Hepatocyte (in vitro differentiated cells): ENCODE results near the gene SOS1. TPM values are rescaled to one million over a fixed set of nuclear protein-coding genes. Genes with fewer than 3 reads are reported as not detected.

Experiments
- DNase-seq: peaks from one replicate; pipeline ENCODE4 v3.0.0-alpha.2; 2016; ENCODE audit warnings: low spot score
- H2AFZ ChIP-seq: fragments of 200-600 bp; sonication (generic); 2 replicates; pipeline ENCODE4 v1.6.0; 2016; ENCODE audit warnings: antibody characterized with exemption, mild to moderate bottlenecking
- H3K27ac ChIP-seq: fragments of 200-600 bp; sonication (generic); 2 replicates; pipeline ENCODE4 v1.5.1; 2016; ENCODE audit warnings: mild to moderate bottlenecking
- H3K27me3 ChIP-seq: fragments of 200-600 bp; sonication (generic); 2 replicates; pipeline ENCODE4 v1.6.1; 2016
- H3K36me3 ChIP-seq: fragments of 200-600 bp; sonication (generic); replicated peaks from 2 replicates; pipeline ENCODE4 v1.5.1; 2016; ENCODE audit warnings: low read depth; ENCODE audit not compliant: insufficient read depth
- H3K4me1 ChIP-seq: fragments of 200-600 bp; sonication (generic); 2 replicates; pipeline ENCODE4 v1.5.1; 2016; ENCODE audit warnings: mild to moderate bottlenecking, moderate library complexity; ENCODE audit not compliant: insufficient read depth
- H3K4me2 ChIP-seq: fragments of 200-600 bp; sonication (generic); 2 replicates; pipeline ENCODE4 v1.6.0; 2016
- H3K4me3 ChIP-seq: fragments of 200-600 bp; sonication (generic); 2 replicates; pipeline ENCODE4 v1.5.1; 2016; ENCODE audit warnings: mild to moderate bottlenecking
- H3K79me2 ChIP-seq: fragments of 200-600 bp; sonication (generic); 2 replicates; pipeline ENCODE4 v1.6.0; 2017; ENCODE audit warnings: mild to moderate bottlenecking
- H3K9me2 ChIP-seq: fragments of 200-600 bp; sonication (generic); replicated peaks from 2 replicates; pipeline ENCODE4 v1.6.0; 2017; ENCODE audit warnings: mild to moderate bottlenecking; ENCODE audit not compliant: insufficient read depth
- H3K9me3 ChIP-seq: fragments of 200-600 bp; sonication (generic); 2 replicates; pipeline ENCODE4 v1.5.1; 2016; ENCODE audit warnings: low read depth, mild to moderate bottlenecking
- H4K20me1 ChIP-seq: fragments of 200-600 bp; sonication (generic); 2 replicates; pipeline ENCODE4 v1.6.0; 2016; ENCODE audit warnings: mild to moderate bottlenecking; ENCODE audit not compliant: insufficient read depth, poor library complexity, severe bottlenecking
- CTCF ChIP-seq: fragments of 200-600 bp; sonication (generic); IDR thresholded peaks from 2 replicates; pipeline ENCODE4 v1.5.1; 2016; ENCODE audit warnings: antibody characterized with exemption, mild to moderate bottlenecking; ENCODE audit not compliant: poor library complexity
- EZH2 ChIP-seq: fragments of 200-600 bp; sonication (generic); IDR thresholded peaks from 2 replicates; pipeline ENCODE4 v1.6.1; 2016; ENCODE audit warnings: antibody characterized with exemption, mild to moderate bottlenecking, borderline replicate concordance
- EZH2phosphoT487 ChIP-seq: fragments of 200-600 bp; sonication (generic); IDR thresholded peaks from one replicate; pipeline ENCODE4 v1.6.1; 2018; ENCODE audit warnings: antibody characterized with exemption, mild to moderate bottlenecking, low read depth, moderate library complexity; ENCODE audit not compliant: unreplicated experiment, severe bottlenecking
- WGBS: methylation state at CpG from one replicate; pipeline ENCODE4 v1.1.6; 2016; ENCODE audit warnings: low lambda C conversion rate; ENCODE audit errors: missing lambda C conversion rate; 5-methylcytosine and 5-hydroxymethylcytosine counted together
- polyA plus RNA-seq: library from polyadenylated mRNA; unstranded; fragments of >200 nt; fragmentation: Nextera tagmentation; extraction: Ambion mirVana; gene quantifications from 2 replicates; pipeline ENCODE4 v1.2.1, GENCODE V29; 2016
- total RNA-seq: library from RNA; depleted of rRNA; stranded (reverse); fragments of >200 nt; gene quantifications from 2 replicates; pipeline ENCODE4 v1.2.3, GENCODE V29; 2014

Gene SOS1
- total and polyA plus RNA-seq, 2 experiments from 2014 or later = 11.9 to 48.4 TPM

GRCh38 chr2:38935568-38936172 is 185.2 kb downstream of the SOS1 start:
- Histone ChIP-seq H3K4me3 (no peak overlapping the region), H3K27me3 (no peaks in the 10 kb centered on the region), H3K4me1 (peaks cover 5% of the 10 kb centered on the region), H3K79me2 (no peaks in the 10 kb centered on the region), H3K36me3 (no peaks in the 10 kb centered on the region), H3K9me2 (no peaks in the 10 kb centered on the region), H3K27ac (no peak overlapping the region), H4K20me1 (no peaks in the 10 kb centered on the region), H2AFZ (no peak overlapping the region), H3K9me3 (no peaks in the 10 kb centered on the region), H3K4me2 (no peak overlapping the region)
- DNase-seq = no peak
- WGBS = 79% methylated on average over 4 of the region's 4 CpGs
- no peak for TF ChIP-seq EZH2phosphoT487
- TF ChIP-seq CTCF = no peak
- TF ChIP-seq EZH2 = no peak

GRCh38 chr2:38934742-38935141 is 186.1 kb downstream of the SOS1 start:
- 87% methylated on average over 5 of the region's 5 CpGs for WGBS

GRCh38 chr2:38933653-38934052 is 187.2 kb downstream of the SOS1 start:
- Histone ChIP-seq H4K20me1 (no peaks in the 10 kb centered on the region), H3K27ac (no peak overlapping the region), H3K4me1 (peaks cover 5% of the 10 kb centered on the region), H3K79me2 (no peaks in the 10 kb centered on the region), H3K36me3 (no peaks in the 10 kb centered on the region), H3K9me2 (no peaks in the 10 kb centered on the region), H3K4me3 (no peak overlapping the region), H3K4me2 (no peak overlapping the region), H3K9me3 (no peaks in the 10 kb centered on the region), H3K27me3 (no peaks in the 10 kb centered on the region), H2AFZ (no peak overlapping the region)
- no peak for DNase-seq
- no peak for TF ChIP-seq EZH2phosphoT487
- TF ChIP-seq CTCF = no peak
- TF ChIP-seq EZH2 = no peak
- 52% methylated on average over 3 of the region's 3 CpGs for WGBS

More at GRCh38 chr2:38934742-38935141, 186.1 kb downstream of the SOS1 start:
- Histone ChIP-seq H3K4me2 (no peak overlapping the region), H2AFZ (no peak overlapping the region), H3K9me3 (no peaks in the 10 kb centered on the region), H3K79me2 (no peaks in the 10 kb centered on the region), H3K4me1 (peaks cover 5% of the 10 kb centered on the region), H3K27me3 (no peaks in the 10 kb centered on the region), H3K4me3 (no peak overlapping the region), H3K36me3 (no peaks in the 10 kb centered on the region), H3K9me2 (no peaks in the 10 kb centered on the region), H4K20me1 (no peaks in the 10 kb centered on the region), H3K27ac (no peak overlapping the region)
- DNase-seq = no peak
- no peak for TF ChIP-seq EZH2phosphoT487
- no peak for TF ChIP-seq EZH2
- no peak for TF ChIP-seq CTCF
